ENCODE results near the gene HOXA11.

The HOXA11 gene

GRCh38 chr7:27205325-27206280, 20.6 kb upstream of the HOXA11 start:
- DNase-seq, result no peak

- no peak for DNase-seq
Measured at GRCh38 chr7:27204851-27205322, 19.9 kb upstream of the HOXA11 start.

GRCh38 chr7:27203964-27204594, 19.0 kb upstream of the HOXA11 start:
- no peak for DNase-seq

- DNase-seq, result no peak
Measured at GRCh38 chr7:27203365-27203953, 18.4 kb upstream of the HOXA11 start.

GRCh38 chr7:27202862-27203134, 17.8 kb upstream of the HOXA11 start:
- no peak for DNase-seq

- no peak for DNase-seq
Measured at GRCh38 chr7:27202018-27202861, 17.2 kb upstream of the HOXA11 start.

- no peak for DNase-seq
Measured at GRCh38 chr7:27201580-27202017, 16.6 kb upstream of the HOXA11 start.

GRCh38 chr7:27200761-27201579, 15.9 kb upstream of the HOXA11 start:
- no peak for DNase-seq

- DNase-seq, result no peak
Measured at GRCh38 chr7:27199849-27200760, 15.1 kb upstream of the HOXA11 start, which contains the start of gene HOXA13. TSS of gene HOXA13 (minus strand) at chr7:27200091. CDS start at chr7:27200077, 14 bp downstream.

- DNase-seq, result no peak
Measured at GRCh38 chr7:27198871-27199801, 14.1 kb upstream of the HOXA11 start.

- DNase-seq, result no peak
Measured at GRCh38 chr7:27198138-27198841, 13.3 kb upstream of the HOXA11 start.

- no peak for DNase-seq
Measured at GRCh38 chr7:27197137-27198042, 12.4 kb upstream of the HOXA11 start.

- no peak for DNase-seq
Measured at GRCh38 chr7:27196287-27196767, 11.3 kb upstream of the HOXA11 start.

GRCh38 chr7:27194686-27195379, 9.8 kb upstream of the HOXA11 start:
- no peak for DNase-seq

GRCh38 chr7:27194002-27194352, 8.9 kb upstream of the HOXA11 start:
- no peak for DNase-seq

- DNase-seq, result no peak
Measured at GRCh38 chr7:27193335-27194001, 8.4 kb upstream of the HOXA11 start.

Data from NCI-H187 treated with DMSO at 0.1 percent for 48 hours (cell line).